Ectodermal cell (in vitro differentiated cells): Measurements from ENCODE around the gene CEP128.

Experiments used
- H3K27ac ChIP-seq: 2 replicates; pipeline ENCODE4 v1.7.0; 2013; ENCODE audit warnings: mild to moderate bottlenecking, low read depth, low read length; ENCODE audit not compliant: insufficient read depth, poor library complexity, severe bottlenecking
- H3K27me3 ChIP-seq: 2 replicates; pipeline ENCODE4 v1.7.0; 2013; ENCODE audit warnings: mild to moderate bottlenecking, low read length; ENCODE audit not compliant: insufficient read depth, control insufficient read depth, poor library complexity, severe bottlenecking
- H3K36me3 ChIP-seq: one replicate; pipeline ENCODE4 v1.7.0; 2013; ENCODE audit warnings: low read length; ENCODE audit not compliant: control insufficient read depth, insufficient read depth
- H3K4me1 ChIP-seq: one replicate; pipeline ENCODE4 v1.7.0; 2013; ENCODE audit warnings: low read length; ENCODE audit not compliant: control insufficient read depth, insufficient read depth
- H3K4me3 ChIP-seq: 2 replicates; pipeline ENCODE4 v1.7.0; 2013; ENCODE audit warnings: low read depth, low read length, control low read depth; ENCODE audit not compliant: insufficient read depth
- H3K9me3 ChIP-seq: 2 replicates; pipeline ENCODE4 v1.7.0; 2013; ENCODE audit warnings: mild to moderate bottlenecking, low read length, moderate library complexity; ENCODE audit not compliant: control insufficient read depth
- WGBS, 2 experiments: methylation state at CpG; one replicate each; pipeline ENCODE4 v1.1.7; 2013; ENCODE audit warnings: missing lambda C conversion rate in 2 of 2; 5-methylcytosine and 5-hydroxymethylcytosine counted together

Gene CEP128

GRCh38 chr14:80659783-80660182, 281.8 kb downstream of the CEP128 start:
- Histone ChIP-seq H3K27ac (no peak overlapping the region), H3K9me3 (no peaks in the 10 kb centered on the region), H3K4me1 (no peaks in the 10 kb centered on the region), H3K27me3 (no peaks in the 10 kb centered on the region), H3K4me3 (no peak overlapping the region), H3K36me3 (no peaks in the 10 kb centered on the region)
- 100% methylated on average over 1 of the region's 2 CpGs for WGBS, 2 experiments

- Histone ChIP-seq H3K36me3 (no peaks in the 10 kb centered on the region), H3K4me1 (no peaks in the 10 kb centered on the region), H3K27me3 (no peaks in the 10 kb centered on the region), H3K4me3 (no peak overlapping the region), H3K9me3 (no peaks in the 10 kb centered on the region), H3K27ac (no peak overlapping the region)
- 84 to 95% methylated on average over 1 of the region's 1 CpG for WGBS, 2 experiments
Measured at GRCh38 chr14:80658733-80659132, 282.8 kb downstream of the CEP128 start.

GRCh38 chr14:80658155-80658554, 283.4 kb downstream of the CEP128 start:
- Histone ChIP-seq H3K27me3 (no peaks in the 10 kb centered on the region), H3K9me3 (no peaks in the 10 kb centered on the region), H3K4me1 (no peaks in the 10 kb centered on the region), H3K27ac (no peak overlapping the region), H3K36me3 (no peaks in the 10 kb centered on the region), H3K4me3 (no peak overlapping the region)
- WGBS, 2 experiments: 90 to 94% methylated on average over 1 of the region's 1 CpG

GRCh38 chr14:80653956-80654355, 287.6 kb downstream of the CEP128 start:
- H3K27ac ChIP-seq: no peak overlapping the region
- no peaks in the 10 kb centered on the region for H3K4me1 ChIP-seq
- WGBS, 2 experiments: 92 to 97% methylated on average over 3 of the region's 3 CpGs
- no peak overlapping the region for H3K4me3 ChIP-seq
- no peaks in the 10 kb centered on the region for H3K27me3 ChIP-seq
- no peaks in the 10 kb centered on the region for H3K9me3 ChIP-seq
- H3K36me3 ChIP-seq: no peaks in the 10 kb centered on the region

- no peak overlapping the region for H3K27ac ChIP-seq
- H3K36me3 ChIP-seq: no peaks in the 10 kb centered on the region
- no peaks in the 10 kb centered on the region for H3K9me3 ChIP-seq
- WGBS, 2 experiments: 93 to 94% methylated on average over 5 of the region's 5 CpGs
- no peak overlapping the region for H3K4me3 ChIP-seq
- no peaks in the 10 kb centered on the region for H3K27me3 ChIP-seq
- no peaks in the 10 kb centered on the region for H3K4me1 ChIP-seq
Measured at GRCh38 chr14:80645667-80646413, 295.7 kb downstream of the CEP128 start.

GRCh38 chr14:80644826-80645225, 296.7 kb downstream of the CEP128 start:
- 92 to 100% methylated on average over 1 of the region's 2 CpGs for WGBS, 2 experiments
- Histone ChIP-seq H3K9me3 (no peaks in the 10 kb centered on the region), H3K27me3 (no peaks in the 10 kb centered on the region), H3K27ac (no peak overlapping the region), H3K4me3 (no peak overlapping the region), H3K36me3 (no peaks in the 10 kb centered on the region), H3K4me1 (no peaks in the 10 kb centered on the region)

- Histone ChIP-seq H3K27me3 (no peaks in the 10 kb centered on the region), H3K27ac (no peak overlapping the region), H3K4me3 (no peak overlapping the region), H3K9me3 (no peaks in the 10 kb centered on the region), H3K36me3 (no peaks in the 10 kb centered on the region), H3K4me1 (no peaks in the 10 kb centered on the region)
- 95 to 100% methylated on average over 3 to 5 of the region's 6 CpGs for WGBS, 2 experiments
Measured at GRCh38 chr14:80638620-80639515, 302.7 kb downstream of the CEP128 start.

- no peaks in the 10 kb centered on the region for H3K4me1 ChIP-seq
- H3K27me3 ChIP-seq: no peaks in the 10 kb centered on the region
- no peak overlapping the region for H3K27ac ChIP-seq
- no peaks in the 10 kb centered on the region for H3K36me3 ChIP-seq
- WGBS, 2 experiments: 94 to 96% methylated on average over 9 to 10 of the region's 10 CpGs
- H3K4me3 ChIP-seq: no peak overlapping the region
- no peaks in the 10 kb centered on the region for H3K9me3 ChIP-seq
Measured at GRCh38 chr14:80637756-80638619, 303.6 kb downstream of the CEP128 start.

GRCh38 chr14:80636071-80636470, 305.5 kb downstream of the CEP128 start:
- no peak overlapping the region for H3K27ac ChIP-seq
- H3K4me1 ChIP-seq: no peaks in the 10 kb centered on the region
- no peak overlapping the region for H3K4me3 ChIP-seq
- no peaks in the 10 kb centered on the region for H3K36me3 ChIP-seq
- WGBS, 2 experiments: 100% methylated on average over 1 of the region's 1 CpG; no CpG with 5 or more reads in 1 of the 2 experiments
- no peaks in the 10 kb centered on the region for H3K9me3 ChIP-seq
- H3K27me3 ChIP-seq: no peaks in the 10 kb centered on the region
